Measurements from ENCODE around the gene SH3GLB2. TPM values are rescaled to one million over a fixed set of nuclear protein-coding genes. Genes with fewer than 3 reads are reported as not detected.

Gene SH3GLB2
- total RNA-seq, 2 donors from 2014 or later = 109 to 110 TPM

- Histone ChIP-seq H3K27me3 (no peaks in the 10 kb centered on the region), H3K36me3 (peaks cover 16% of the 10 kb centered on the region), H3K4me1 (no peaks in the 10 kb centered on the region), H3K4me3 (no peak overlapping the region), H3K27ac (no peak overlapping the region), H3K9me3 (no peaks in the 10 kb centered on the region), H3K9ac (ENCODE audit: low read depth in 2 of 2, low read length in 2 of 2) (no peak overlapping the region)
- no peak for TF ChIP-seq CTCF (IDR thresholded peaks at IDR 0.05)
- no peak for DNase-seq
- intact Hi-C loops (cut with DNase I) = no loop called here
Observed at GRCh38 chr9:129012893-129013448, 15.2 kb downstream of the SH3GLB2 start.

- Histone ChIP-seq H3K4me1 (no peaks in the 10 kb centered on the region), H3K9me3 (no peaks in the 10 kb centered on the region), H3K36me3 (peaks cover 16% of the 10 kb centered on the region), H3K27me3 (no peaks in the 10 kb centered on the region), H3K9ac (ENCODE audit: low read depth in 2 of 2, low read length in 2 of 2) (no peak overlapping the region), H3K27ac (no peak overlapping the region), H3K4me3 (no peak overlapping the region)
- intact Hi-C loops (cut with DNase I) = no loop called here
- TF ChIP-seq CTCF (IDR thresholded peaks at IDR 0.05) = no peak
- DNase-seq = no peak
Observed at GRCh38 chr9:129012343-129012742, 15.8 kb downstream of the SH3GLB2 start.

- Histone ChIP-seq H3K9ac (ENCODE audit: low read depth in 2 of 2, low read length in 2 of 2) (no peak overlapping the region), H3K4me1 (no peaks in the 10 kb centered on the region), H3K36me3 (peaks cover 16% of the 10 kb centered on the region), H3K9me3 (no peaks in the 10 kb centered on the region), H3K27ac (no peak overlapping the region), H3K4me3 (no peak overlapping the region), H3K27me3 (no peaks in the 10 kb centered on the region)
- intact Hi-C loops (cut with DNase I) = no loop called here
- DNase-seq = no peak
- TF ChIP-seq CTCF (IDR thresholded peaks at IDR 0.05) = no peak
Observed at GRCh38 chr9:129011761-129012181, 16.4 kb downstream of the SH3GLB2 start.

- Histone ChIP-seq H3K4me3 (no peak overlapping the region), H3K9me3 (no peaks in the 10 kb centered on the region), H3K27ac (no peak overlapping the region), H3K27me3 (no peaks in the 10 kb centered on the region), H3K9ac (ENCODE audit: low read depth in 2 of 2, low read length in 2 of 2) (no peak overlapping the region), H3K4me1 (no peaks in the 10 kb centered on the region), H3K36me3 (peaks cover 16% of the 10 kb centered on the region)
- intact Hi-C loops (cut with DNase I) = no loop called here
- no peak for TF ChIP-seq CTCF (IDR thresholded peaks at IDR 0.05)
- no peak for DNase-seq
Observed at GRCh38 chr9:129011170-129011569, 17.0 kb downstream of the SH3GLB2 start.

GRCh38 chr9:129010267-129010975 lies 17.7 kb downstream of the SH3GLB2 start:
- Histone ChIP-seq H3K4me1 (no peaks in the 10 kb centered on the region), H3K36me3 (peaks cover 16% of the 10 kb centered on the region), H3K27me3 (no peaks in the 10 kb centered on the region), H3K4me3 (no peak overlapping the region), H3K9ac (ENCODE audit: low read depth in 2 of 2, low read length in 2 of 2) (no peak overlapping the region), H3K27ac (no peak overlapping the region), H3K9me3 (no peaks in the 10 kb centered on the region)
- intact Hi-C loops (cut with DNase I) = no loop called here
- no peak for DNase-seq
- TF ChIP-seq CTCF (IDR thresholded peaks at IDR 0.05) = no peak
